Stimulated activated CD4-positive, alpha-beta T cell treated with anti-CD3 and anti-CD28 coated beads, Interleukin-15, amount 100 ng/mL, for 24 hours (primary cell): ENCODE measurements around the gene SART3.
"Not testable (repeated sequence)": the region's sequence is repeated elsewhere in the genome, so short reads cannot be mapped to it uniquely, and the experiment has no call there.

ENCODE experiments used
- DNase-seq: peaks from one replicate; pipeline ENCODE4 v3.0.0-alpha.2; 2020

Gene SART3

DNA sequence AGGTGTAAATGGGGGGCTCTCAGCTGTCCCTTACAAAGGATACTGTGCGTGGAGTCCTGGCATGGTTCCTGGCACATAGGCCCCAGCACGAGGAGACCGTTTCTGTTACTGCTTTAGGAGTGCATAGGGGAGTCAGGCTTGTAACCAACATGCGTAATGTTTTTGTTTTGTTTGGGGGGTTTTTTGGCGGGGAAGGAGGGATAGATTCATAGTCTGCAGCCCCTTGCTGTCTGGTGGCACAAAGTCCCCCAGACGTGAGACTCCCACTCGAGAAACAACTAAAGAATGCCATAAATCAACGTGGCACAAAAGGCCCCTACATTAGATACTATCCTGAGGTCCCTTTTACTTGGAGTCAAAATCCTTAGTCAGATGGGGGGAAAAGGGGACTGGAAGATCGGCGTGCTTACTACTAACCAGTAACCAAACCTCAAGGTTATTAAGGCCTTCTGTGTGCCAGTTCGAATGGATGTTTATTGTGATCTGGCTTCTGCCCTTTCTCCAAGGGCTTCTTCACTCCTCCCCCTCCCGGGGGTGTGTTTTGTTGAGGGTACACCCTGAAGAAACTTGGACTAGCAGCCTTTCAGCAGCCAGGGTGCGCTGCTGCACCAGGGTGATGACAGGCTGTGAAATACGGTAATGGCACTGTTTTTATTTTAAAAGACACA is 2.3 kb upstream of the SART3 start:
- DNase-seq: peak; percentile 94

DNA sequence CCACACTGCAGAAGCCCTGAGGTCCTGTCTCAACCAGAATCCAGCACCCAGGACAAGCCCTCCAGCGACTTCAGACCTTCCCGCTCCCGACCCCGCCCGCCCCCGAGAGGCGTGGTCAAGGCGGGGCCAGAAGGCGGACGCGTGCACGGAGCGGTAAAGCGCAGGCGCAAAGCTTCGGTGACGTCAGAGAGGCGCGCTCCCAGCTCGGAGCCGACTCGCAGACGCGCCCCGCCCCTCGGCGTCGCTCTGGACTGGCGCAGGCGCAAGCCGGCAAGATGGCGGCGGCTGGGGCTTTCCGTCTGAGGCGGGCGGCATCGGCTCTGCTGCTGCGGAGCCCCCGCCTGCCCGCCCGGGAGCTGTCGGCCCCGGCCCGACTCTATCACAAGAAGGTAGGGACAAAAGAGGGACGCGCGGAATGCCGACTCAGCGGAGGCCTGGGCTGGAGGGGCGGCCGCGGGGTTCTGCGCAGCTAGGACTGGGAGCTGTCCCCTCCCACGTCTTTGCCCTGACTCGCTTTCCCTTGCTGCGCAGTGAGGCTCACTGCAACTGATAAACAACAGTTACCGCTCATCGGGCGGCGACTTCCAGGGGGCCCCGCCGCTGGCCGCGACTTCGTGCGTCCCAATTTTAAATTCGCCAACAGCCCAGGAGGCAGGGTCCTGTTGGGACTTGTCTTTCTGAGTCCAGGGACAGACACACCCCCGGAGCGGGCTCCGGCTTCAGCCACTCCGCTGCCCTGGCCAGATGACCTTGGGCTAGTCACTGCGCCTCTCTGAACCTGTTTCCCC is 1.6 kb upstream of the SART3 start, which contains the start of gene ISCU:
ISCU (plus strand) TSS at position 249 of the 788 bp plus-strand sequence; CDS start at position 276, 27 bp downstream.
- peak; percentile 99 for DNase-seq

DNA sequence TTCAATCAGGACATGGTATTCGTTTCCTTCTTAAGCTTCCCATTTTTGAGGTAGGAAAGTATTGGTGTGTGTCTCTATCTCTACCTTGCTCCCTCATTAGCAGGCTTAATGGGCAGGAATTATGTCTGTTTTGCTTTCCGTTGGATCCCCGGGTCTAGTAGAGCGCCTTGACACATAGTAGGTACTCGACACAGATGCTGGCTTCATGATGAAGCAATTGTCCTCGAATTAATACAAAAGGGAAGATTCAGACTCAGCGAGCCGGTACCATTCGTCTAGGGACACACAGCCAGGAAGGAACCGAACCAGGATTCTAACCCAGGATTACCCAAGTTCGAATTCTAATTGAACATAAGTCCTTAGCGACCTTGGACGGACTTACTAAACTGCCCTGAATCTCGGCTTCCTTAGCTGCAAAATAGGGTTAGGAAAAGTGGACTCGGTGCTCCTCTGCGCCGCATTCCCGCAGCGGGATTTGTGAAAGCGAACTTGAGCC is 927 bp upstream of the SART3 start:
- peak; percentile 19 for DNase-seq

DNA sequence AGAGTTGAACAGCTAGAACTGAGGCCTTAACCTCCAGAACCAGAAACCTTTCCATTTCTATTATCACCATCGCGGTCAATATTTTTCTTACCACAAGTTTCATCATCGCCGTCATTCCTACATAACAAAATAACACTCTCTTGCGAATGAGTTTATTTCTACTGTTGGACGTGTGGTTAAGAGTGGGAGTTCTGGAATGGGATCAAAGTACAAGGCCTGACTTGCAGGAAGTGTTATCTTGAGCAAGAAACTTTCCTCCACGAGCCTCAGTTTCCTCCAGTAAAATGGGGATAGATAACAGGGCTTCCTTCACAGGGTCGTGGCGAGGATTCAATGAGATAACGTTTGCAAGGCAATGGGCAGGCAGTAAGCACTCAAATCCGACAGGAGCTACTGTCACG is 652 bp downstream of the SART3 start:
- no peak for DNase-seq

DNA sequence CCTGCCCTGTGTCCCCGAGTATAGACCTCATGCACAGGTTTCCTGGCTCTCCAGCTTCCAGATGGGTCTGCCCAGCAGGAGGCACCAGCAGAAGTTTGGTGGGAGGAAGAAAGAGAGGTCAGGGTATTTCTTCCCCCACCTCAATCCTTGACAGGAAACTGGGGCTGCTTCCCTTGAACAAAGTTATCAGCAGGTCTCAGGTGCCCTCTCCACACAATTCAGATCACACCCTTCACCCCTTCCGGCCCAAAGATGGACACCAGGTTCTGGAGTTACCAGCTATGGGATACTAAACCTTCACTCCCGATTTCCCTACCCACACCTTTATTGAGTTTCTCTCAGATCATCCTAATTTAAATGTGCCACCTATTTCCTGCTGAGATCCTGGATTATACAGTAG is 1.2 kb downstream of the SART3 start:
- DNase-seq: no peak

DNA sequence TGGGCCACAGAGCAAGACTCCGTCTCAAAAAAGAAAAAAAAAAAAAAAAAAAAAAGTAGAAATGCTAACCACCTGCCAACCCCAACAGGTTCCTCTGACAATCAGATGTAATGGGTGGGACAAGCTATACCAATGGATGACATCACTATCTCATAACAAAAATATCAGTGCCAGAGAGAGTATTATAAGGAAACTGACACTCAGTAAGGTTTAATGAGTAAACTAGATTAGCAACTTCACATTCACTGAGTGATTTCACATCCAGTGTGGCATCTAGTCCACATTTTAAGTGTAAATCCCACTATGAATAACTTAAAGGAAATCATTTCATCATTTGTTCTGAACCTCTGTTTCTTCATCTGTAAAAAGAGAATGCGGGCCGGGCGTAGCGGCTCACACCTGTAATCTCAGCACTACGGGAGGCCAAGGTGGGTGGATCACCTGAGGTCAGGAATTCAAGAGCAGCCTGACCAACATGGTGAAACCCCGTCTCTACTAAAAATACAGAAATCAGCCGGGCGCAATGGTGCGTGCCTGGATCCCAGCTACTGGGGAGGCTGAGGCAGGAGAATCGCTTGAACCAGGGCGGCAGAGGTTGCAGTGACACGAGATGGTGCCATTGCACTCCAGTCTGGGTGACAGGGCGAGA is 1.8 kb downstream of the SART3 start:
- peak; percentile 30 for DNase-seq

DNA sequence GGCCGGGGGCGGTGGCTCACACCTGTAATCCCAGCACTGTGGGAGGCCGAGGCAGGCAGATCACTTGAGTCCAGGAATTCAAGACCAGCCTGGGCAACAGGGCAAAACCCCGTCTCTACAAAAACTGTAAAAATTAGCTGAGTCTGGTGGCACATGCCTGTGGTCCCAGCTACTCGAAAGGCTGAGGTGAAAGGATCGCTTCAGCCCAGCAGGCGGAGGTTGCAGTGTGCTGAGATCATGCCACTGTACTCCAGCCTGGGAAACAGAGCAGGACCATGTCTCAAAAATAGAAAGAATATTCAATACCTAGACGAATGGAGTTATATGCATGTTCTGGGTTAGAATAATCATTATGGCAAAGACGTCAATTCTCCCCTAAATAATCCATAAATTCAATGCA is 5.6 kb downstream of the SART3 start:
- not testable (repeated sequence) for DNase-seq

DNA sequence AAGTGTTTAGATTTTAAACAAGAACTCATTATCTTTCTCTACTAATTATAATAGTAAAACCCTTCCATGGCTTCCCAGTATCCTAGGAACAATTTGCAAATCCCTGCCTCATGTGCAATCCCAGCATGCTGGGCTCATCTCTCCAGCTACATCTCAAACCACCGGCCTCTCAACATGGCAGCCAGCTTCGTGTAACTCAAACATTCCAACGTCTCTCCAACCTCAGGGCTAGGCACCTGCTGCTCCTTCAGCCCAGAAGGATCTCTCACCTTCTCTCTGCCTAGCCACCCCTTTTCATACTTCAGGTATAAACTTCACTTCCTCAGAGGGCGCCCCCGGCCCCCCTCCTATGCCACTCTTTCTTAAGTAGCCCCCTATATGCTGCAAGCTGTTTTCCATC is 7.2 kb downstream of the SART3 start:
- DNase-seq: no peak

DNA sequence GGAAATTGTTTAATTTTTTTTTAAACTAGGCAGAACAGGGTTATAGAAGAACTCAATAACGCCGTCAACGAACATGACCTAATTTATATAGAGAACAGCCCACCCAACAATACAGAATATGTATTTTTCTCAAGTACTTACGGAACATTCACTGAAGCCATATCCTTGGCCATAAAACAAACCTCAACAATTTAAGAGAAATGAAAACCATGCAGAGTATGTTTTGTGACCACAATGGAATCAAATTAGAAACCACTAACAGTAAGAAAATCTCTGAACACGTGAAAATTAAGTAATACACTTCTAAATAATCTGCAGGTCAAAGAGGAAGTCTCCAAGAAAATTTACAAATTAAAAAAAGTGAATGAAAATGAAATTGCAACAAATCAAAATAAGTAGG is 9.4 kb downstream of the SART3 start:
- DNase-seq: no peak

DNA sequence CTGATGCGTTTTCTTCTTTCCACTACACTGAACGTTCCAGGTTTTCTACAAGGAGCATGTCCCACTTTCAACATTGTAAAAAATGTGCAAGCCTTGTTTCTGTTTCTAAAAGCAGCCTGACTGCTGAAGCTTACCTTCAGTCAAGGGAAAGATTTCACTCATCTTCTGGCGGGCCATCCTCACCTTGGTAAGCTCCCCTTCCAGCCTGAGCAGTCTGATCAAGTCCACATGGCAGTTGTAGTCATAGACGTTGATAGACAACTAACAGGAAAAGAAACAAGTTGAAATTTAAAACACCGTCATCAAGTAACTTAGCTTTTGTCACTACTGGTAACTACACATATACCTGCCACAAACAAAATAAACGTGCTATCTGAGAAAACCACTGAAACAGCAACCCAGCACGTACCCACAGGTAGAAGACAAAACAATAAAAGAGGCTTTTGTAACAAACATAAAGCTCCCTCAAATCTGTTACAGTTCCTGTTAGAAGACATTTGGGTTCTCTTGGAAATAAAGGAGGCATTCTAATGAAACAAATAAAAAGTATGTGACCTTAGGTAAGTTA is 11.9 kb downstream of the SART3 start:
- no peak for DNase-seq

DNA sequence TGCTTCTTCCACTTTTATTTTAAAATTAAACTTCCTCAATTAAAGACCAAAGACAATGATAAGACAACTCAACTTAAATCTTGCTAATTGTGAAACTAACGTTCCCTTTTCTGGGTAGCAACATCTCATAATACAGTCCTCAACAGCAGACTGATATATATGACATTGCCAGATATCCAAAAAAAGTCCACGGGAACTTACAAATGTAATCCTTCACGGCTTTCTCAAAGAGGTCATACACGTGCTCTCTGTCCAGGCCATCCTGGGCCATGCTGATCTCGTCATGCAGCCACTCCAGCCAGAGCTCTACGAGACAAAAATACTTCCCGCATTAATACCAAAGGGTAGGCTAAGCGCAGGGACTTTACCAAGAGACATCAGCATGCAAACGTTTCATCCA is 13.3 kb downstream of the SART3 start:
- DNase-seq: no peak

DNA sequence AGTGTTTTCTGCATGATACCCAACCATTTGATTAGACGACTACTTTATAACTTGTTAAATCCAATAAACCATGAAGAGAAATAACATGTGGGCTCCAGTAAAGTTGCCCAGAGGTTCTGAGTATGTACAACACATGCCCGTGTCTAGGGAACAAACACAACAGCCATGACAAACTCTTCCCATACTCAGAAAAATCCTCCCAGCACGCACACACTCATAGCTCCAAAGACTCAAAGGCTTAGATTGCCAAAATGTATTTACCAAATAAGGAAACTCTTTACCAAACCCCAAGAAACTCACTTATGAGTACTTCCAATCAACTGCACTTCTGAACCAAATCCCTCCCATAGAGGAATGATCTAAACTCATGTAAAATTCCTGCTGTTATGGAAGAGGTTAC is 17.3 kb downstream of the SART3 start:
- DNase-seq: no peak

DNA sequence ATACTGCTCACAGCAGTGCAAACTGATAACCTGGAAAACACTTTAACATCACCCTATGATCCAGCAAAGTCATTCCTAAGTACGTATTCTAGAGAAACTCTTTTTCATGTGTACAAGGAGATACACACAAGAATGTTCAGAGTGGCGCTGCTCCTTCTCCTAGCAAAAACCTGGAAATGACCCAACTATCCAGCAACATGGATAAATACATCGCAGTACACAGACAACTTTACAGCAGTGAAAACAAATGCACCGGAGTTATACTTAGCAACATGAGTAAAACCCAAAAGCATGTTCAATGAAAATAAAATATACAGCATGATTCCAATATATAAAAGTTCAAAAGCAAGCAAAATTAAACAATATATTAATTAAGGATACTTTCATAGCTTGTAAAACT is 18.7 kb downstream of the SART3 start:
- DNase-seq: no peak

DNA sequence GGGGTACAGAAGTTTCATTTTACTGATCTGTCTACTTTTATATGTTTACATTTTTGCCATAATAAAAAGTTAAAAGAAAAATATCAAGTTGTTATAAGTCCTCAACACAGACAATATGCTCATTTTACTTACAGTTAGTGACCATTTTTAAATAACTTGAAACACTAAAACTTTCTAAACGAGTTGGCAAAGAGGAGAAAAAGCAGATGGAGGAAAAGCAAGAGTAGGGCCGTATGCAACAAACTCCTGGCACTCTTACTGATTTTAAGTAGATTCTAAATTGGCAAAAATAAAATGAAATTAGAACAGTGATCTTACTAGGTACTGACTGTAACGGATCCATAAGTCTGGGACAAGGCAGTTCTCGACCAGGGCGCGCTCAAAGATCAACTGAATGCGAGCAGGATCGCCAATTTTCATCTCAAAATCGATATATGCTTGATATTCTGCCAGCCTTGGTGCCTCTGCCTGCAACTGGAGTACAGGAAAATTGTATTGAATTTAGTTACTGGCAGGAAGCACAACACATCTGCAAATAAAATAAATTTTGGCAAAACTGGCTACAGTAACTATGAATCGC is 22.3 kb downstream of the SART3 start:
- DNase-seq: no peak

DNA sequence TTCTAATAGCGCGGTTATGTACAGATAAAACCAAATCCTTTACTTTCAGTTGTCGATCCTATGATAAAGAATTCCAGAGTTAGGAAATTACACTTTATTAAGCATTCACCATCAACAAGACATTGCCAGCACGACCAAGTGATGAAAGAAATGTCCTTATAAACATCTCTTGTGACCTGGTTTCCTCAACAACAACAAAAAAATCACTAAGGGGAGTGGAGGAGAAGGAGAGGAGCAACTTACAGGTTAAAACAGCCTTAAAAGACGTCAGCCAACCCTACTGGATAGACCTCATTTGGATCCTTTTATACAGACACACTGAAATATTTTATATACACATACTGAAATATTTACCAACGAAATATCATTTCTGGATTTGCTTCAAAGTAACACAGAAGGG is 22.8 kb downstream of the SART3 start:
- no peak for DNase-seq

DNA sequence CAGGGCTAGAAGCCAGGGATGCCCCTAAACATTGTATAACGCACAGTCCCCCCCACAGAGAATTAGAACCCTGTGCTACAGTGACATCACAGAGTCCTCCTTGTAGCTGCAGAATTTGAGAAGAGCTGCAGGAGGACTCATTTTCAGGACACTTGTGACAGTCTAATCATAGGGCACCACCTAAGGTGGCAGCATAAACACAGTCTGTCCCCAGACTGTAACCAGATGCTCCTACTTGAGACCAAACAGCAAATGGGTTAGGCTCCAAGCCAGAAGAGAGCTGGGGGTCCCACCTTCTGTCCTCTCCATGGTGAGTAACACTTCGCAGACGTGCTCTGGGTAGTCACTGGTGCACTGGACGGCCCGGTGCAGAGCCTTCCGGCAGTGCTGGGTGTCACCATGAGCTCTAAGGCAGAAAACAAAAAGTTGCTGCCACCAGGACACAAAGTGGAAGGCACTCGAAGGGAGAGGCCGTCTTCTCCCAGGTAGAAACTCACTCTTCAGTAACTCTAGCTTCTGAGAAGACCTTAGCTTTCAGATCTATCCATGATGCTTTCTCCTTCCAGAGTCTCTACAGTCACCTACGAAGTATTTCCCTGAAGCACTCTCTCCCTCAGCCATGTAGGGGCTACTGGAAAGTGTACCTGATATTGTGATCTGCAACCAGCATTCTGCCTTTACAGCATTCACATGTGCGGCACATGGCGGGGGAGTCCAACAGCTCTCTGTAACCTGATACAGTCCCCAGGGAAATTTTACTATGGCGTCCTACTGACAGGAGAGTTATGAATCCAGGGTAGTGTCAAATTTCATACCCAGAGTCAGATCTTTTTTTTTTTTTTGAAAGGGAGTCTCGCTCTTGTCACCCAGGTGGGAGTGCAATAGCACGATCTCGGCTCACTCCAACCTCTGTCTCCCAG is 28.8 kb downstream of the SART3 start:
- DNase-seq: no peak

DNA sequence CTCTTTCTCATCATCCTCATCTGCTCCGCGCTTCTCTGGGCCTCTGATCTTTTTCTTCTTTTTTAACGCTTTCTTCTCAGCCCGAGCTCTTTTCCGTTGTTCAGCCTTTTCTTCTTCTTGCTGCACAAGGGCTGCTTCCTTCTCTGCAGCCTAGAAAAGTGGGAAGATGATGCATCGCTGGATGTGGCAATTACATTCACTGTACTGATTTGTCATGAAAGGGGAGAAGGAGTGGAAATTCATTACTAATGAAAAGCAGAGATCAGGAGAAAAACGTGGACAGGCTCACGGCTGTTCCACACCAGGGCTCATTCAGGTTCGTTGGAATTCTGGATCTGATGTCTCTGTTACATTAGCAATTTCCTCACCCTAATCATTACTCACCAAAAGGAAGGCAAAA is 30.8 kb downstream of the SART3 start:
- no peak for DNase-seq

DNA sequence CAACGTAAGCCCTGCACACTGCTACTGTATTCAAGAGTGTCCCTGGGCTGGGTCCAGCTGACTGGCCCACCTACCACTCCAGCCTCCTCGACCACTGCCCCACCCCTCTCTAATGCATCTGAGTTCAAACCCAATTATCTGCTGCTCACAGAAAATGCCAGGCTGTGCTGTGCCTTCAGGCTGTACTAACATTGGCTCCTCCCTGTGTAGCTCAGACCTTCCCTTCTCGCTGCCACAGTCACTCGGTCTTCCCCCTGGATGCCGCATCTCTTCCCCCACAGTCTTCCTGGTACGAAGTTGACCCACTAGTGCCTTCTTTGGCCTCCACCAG is 33.8 kb downstream of the SART3 start:
- DNase-seq: no peak

DNA sequence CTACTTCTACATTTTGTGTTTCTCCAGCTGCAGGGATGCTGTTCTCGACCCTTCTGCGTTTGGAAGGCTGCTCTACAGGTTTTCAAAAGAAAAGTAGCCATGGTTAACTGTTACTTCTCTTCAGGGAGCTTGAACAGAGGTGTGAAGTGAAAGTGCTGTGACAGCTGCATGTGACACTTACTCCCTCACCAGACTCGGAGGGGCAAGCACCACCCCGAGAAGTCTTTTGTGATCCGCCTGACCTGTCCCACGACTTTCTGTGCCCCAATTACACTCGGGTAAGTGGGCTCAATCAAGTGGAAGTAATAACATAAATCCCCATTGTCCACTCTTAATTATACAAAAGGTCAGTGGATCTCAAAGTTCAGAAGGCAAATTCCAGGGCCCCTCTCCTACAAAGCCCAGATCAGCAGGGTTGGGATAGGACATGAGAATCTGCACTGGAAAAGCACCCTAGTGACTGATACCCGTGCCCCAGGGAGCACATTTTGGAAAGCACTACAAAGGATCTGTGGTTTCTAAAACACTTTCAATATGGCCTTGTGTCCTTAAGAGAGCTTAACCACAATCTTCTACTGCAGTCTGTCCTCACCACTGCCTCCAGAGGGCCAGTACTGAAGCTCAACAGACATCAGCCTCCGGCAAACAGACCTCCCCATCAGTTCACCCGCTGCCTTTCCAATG is 34.3 kb downstream of the SART3 start:
- DNase-seq: no peak

DNA sequence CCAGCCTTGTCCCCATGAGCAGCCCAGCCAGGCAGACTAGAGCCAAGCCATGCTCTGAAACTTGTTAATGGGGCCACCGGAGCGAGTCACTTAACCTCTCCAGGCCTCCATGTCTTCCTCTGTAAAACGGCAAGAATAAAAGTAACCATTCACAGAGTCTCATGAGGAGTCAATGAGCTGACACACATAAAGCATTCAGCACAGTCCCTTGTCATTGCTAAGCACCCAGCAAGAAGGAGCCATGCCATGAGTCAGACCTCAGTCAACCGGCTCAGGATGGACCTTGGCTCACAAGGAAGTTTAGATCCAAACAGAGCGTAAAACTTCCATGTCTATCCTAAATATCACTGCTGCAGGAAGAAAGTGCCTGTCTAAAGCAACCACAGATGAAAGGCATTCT is 35.3 kb downstream of the SART3 start:
- no peak for DNase-seq

DNA sequence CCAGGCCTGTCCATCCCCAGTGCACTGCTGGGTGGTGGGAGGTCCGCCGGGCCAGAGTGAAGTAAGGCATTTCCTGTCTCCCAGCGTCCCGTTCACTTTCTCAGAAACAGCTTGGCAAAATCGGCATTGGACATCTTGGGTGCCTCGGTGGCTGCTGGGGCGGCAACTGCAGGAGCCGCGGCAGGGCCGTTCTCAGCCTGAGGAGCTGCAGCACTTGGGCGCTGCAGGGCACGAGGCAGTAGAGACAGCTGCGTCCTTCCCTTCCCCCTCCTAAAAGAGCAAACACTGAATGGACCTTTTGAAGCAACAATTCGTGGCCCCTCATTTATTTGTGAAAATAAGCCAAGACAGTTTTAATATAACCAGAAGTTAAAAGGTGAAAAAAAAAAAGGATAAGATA is 37.6 kb downstream of the SART3 start:
- no peak for DNase-seq

DNA sequence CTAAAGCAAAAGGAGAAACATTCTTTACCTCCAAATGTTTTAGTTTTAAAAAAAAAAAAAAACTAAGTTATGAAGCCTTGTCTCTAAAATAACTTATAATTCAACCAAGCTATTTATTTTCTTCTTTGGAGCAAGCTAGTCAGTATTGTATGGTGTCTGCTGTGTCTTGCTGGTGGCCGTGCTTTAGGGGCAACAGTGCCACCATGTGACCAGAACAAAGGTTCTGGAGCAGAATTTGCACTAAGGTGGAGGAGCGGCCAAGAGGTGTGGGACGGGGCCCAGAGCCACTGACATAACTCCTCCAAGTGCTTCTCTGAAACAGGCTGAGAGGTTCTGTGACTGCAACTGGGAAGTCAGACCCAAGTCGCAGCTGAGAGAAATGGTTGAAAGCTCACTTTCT is 41.4 kb downstream of the SART3 start:
- no peak for DNase-seq
